Left renal pelvis (tissue), 4 donors: ENCODE measurements around the gene HIF3A. TPM values are rescaled to one million over a fixed set of nuclear protein-coding genes. Genes with fewer than 3 reads are reported as not detected.
"Not testable (repeated sequence)": the region's sequence is repeated elsewhere in the genome, so short reads cannot be mapped to it uniquely, and the experiment has no call there.

Experiments
- DNase-seq, 4 donors: peaks; one replicate each; pipeline ENCODE4 v3.0.0-alpha.2; 2013; ENCODE audit warnings: low read depth in 4 of 4, low spot score in 3 of 4
- polyA plus RNA-seq, 4 donors: library from polyadenylated mRNA; unstranded; fragments of 120-200 nt; gene quantifications; one replicate each; pipeline ENCODE4 v1.2.1, GENCODE V29; 2013; ENCODE audit not compliant: insufficient read length in 4 of 4

The HIF3A gene
- polyA plus RNA-seq, 4 donors = 25.9 to 66.4 (median 37.3) TPM

GRCh38 chr19:46289724-46290619 lies 6.9 kb upstream of the HIF3A start:
- no peak for DNase-seq

DNA sequence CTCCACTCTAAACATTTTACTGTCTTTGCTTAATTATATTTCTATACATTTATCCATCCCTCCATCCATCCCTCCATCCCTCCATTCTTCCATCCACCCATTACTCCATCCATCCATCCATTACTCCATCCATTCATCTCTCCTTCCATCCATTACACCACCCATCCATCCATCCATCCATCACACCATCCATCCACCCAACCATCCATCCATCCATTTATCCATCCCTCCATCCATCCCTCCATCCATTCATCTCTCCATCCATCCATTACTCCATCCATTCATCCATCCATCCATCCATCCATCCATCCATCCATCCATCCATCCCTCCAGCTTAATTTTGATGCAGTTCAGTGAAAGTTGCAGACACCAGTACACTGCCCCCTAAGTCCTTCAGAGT lies 5.0 kb upstream of the HIF3A start:
- no peak for DNase-seq

- no peak for DNase-seq
Measured at GRCh38 chr19:46294494-46294893, 2.3 kb upstream of the HIF3A start.

DNA sequence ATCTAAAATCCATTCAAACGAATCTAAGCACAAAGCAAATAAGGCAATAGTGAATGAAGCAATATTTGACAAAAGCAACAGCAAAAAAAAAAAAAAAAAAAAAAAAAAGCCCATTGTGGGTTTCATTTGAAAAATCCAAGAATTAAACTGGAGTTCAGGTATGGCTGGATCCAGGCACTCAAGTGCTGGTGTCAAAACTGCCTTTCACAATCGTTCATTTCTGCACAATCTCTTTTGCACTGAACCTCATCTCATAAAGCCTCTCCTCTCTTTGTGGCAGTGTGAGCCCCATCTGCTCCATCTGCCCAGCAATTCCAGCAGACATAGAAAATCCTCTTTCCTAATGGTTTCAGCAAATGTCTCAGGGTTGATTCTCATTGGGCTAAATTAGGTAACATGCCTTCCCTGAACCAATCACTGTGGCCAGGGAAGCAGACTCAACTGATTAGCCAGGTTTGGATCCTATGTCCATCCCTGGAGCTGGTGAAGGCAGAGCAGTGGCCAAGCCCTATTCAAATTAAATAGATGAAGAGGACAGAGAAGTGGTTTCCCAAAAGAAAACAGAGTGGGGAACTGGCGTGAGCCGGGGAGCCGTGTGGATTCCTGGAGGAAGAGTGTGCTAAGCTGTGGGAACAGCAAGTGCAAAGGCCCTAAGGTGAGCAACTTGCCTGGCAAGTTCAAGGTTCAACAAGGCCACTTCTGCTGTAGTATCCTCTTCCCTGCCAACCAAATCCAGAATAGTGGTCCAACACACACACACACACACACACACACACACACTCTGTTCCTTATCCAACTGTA lies 1.2 kb upstream of the HIF3A start:
- DNase-seq = no peak

- DNase-seq = no peak
Measured at GRCh38 chr19:46296202-46296480, 701 bp upstream of the HIF3A start.

GRCh38 chr19:46297700-46298478 lies 1.0 kb downstream of the HIF3A start:
- DNase-seq = no peak

- no peak for DNase-seq
Measured at GRCh38 chr19:46298479-46299003, 1.7 kb downstream of the HIF3A start.

DNA sequence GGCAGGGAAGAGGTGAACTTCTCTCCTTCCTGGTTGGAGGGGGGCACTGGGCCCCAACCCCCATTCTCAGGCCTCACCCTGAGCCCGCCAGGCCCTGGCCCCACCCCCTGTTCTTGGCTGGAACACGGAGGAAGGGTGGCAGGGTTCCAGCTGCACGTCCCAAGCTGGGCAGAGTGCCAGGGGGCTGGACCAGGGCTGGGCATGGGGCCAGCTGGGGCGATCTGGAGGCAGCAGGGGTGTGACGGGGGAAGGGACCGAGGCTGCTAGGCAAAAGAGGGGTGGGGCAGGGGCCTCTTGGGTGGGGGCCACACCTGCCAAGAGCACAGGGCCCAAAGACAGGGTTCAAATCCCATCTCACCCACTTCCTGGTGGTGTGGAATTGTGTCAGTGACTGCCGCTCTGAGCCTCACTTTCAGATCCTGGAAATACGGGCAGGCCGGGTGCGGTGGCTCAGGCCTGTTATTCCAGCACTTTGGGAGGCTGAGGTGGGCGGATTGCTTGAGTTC lies 2.2 kb downstream of the HIF3A start:
- peak in 3 of 4 donors; percentile 77 to 84 (median 78) for DNase-seq

- DNase-seq = no peak
Measured at GRCh38 chr19:46299695-46300094, 2.9 kb downstream of the HIF3A start.

DNA sequence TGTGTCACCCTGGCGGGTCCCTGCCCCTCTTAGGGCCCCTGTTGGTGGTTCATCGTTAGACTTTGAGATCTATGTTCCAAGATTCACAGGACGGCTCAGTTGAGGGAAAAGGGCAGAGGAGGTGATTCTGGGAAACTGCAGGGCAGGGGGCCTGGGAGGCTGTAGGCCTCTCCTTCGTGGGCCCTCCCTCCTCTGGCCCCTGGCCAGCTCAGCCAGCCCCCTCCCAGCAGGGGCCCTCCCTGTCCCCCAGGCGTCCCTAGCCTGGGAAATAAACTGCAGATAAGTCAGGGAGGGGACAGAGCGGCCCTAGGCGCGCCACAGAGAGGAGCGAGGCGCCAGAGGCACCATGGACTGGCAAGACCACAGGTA lies 6.5 kb downstream of the HIF3A start:
- DNase-seq = no peak

GRCh38 chr19:46303691-46304397 lies 7.0 kb downstream of the HIF3A start:
- no peak for DNase-seq

DNA sequence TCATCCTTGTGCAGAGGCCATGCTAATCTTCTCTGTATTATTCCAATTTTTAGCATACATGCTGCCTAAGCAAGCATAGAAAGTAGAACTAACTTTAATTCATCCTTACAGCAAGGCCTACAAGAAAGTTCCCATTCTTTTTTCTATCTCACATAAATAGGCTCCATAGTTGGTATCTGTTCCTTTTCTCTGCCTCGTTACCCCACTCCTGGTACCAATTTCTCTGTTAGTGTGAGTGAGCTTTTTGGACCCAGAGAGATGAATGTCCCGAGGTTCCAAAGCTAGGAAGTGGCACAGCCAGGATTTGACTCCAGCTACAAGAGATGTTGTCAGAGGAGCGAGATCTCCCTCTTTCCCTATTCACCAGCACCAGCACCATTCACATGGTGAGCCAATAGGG lies 9.7 kb downstream of the HIF3A start:
- no peak for DNase-seq

DNA sequence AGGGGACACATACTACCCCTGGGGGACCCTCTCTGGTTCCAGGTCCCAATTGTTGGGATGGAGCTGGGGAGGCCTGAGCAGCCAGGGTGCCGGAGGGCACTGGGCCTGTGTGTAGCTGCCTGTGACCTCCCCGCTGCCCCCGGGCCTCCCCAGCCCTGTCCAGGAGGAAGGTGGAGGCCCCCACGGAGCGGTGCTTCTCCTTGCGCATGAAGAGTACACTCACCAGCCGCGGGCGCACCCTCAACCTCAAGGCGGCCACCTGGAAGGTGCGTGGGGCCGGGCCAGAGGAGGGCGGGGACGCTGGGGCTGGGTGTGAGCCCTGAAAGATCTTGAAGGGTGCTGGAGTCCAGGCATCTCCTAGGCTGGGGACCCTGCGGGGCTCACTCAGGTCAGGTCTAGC lies 11.7 kb downstream of the HIF3A start:
- DNase-seq = no peak

GRCh38 chr19:46309056-46309455 lies 12.2 kb downstream of the HIF3A start:
- DNase-seq = no peak

GRCh38 chr19:46311444-46311843 lies 14.6 kb downstream of the HIF3A start:
- no peak for DNase-seq

- DNase-seq = not testable (repeated sequence)
Measured at GRCh38 chr19:46313540-46314469, 17.0 kb downstream of the HIF3A start.

- no peak for DNase-seq
Measured at GRCh38 chr19:46317339-46317738, 20.5 kb downstream of the HIF3A start.

GRCh38 chr19:46319613-46320012 lies 22.8 kb downstream of the HIF3A start:
- DNase-seq = no peak

DNA sequence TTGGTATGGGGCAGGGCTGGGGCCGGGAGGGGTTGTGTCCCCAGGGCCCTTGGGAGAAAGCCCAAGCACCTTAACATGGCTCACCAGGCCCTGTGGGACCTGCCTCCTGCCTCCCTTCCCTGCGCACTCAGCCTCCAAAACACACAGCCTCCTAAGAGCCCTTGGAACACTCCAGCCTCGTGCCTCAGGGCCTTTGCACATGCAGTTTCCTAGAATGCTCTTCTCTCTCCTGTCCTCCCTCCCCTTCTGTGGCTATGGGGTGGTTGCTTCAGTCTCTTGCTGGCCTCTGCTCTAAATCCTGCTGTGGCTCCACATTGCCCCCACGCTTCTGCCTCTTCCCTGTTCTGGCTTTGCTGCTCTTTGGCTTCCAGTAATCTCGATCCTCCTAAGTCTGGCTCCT lies 23.7 kb downstream of the HIF3A start:
- no peak for DNase-seq
